Suppressor macrophage (primary cell): ENCODE data around the gene DYNC1H1.
A peak's percentile ranks its signal among the peaks of the same experiment; 100 is the strongest.
"Not testable (repeated sequence)": the region's sequence is repeated elsewhere in the genome, so short reads cannot be mapped to it uniquely, and the experiment has no call there.

Experiments used
- DNase-seq, 4 experiments: peaks; one replicate each; pipeline ENCODE4 v3.0.0-alpha.2; 2020 to 2022

Gene DYNC1H1

DNA sequence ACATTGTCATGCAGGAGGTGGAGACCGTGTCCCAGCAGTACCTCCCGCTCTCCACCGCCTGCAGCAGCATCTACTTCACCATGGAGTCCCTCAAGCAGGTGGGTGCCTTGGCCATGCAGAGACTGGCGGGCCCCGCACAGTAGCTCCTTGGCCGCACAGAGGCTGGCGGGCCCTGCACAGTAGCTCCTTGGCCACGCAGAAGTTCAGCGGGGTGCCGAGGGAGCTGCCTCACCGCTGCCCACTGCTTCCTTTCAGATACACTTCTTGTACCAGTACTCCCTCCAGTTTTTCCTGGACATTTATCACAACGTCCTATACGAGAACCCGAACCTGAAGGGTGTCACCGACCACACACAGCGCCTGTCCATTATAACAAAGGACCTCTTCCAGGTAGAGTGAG is 74.8 kb downstream of the DYNC1H1 start:
- no peak for DNase-seq

DNA sequence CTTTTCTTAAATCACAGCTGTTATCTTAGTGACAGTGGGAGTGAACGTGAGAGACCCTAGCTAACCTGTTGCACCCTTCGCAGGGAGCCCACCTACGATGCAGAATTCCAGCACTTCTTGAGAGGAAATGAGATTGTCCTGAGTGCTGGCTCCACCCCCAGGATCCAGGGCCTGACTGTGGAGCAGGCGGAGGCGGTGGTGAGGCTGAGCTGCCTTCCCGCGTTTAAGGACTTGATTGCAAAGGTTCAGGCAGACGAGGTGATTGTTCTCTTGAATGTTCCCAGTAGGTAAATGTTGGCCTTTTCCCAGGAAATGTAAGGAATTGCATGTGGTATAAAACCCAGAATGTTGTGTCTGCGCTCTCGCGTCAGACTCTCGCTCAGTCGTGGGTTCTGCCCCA is 75.8 kb downstream of the DYNC1H1 start:
- no peak for DNase-seq

DNA sequence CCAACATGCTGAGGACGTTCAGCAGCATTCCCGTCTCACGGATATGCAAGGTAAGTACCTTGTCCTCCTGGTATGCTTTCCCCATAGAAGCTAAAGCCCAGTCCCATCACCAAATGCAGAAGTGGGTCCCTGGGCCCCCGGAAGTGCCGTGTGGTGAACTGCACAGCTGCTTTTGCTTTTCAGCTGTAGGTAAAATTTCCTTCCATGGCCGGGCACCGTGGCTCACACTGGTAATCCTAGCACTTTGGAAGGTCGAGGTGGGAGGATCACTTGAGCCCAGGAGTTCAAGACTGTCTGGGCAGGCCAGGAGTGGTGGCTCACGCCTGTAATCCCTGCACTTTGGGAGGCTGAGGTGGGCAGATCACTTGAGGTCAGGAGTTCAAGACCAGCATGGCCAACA is 78.3 kb downstream of the DYNC1H1 start:
- DNase-seq = no peak

DNA sequence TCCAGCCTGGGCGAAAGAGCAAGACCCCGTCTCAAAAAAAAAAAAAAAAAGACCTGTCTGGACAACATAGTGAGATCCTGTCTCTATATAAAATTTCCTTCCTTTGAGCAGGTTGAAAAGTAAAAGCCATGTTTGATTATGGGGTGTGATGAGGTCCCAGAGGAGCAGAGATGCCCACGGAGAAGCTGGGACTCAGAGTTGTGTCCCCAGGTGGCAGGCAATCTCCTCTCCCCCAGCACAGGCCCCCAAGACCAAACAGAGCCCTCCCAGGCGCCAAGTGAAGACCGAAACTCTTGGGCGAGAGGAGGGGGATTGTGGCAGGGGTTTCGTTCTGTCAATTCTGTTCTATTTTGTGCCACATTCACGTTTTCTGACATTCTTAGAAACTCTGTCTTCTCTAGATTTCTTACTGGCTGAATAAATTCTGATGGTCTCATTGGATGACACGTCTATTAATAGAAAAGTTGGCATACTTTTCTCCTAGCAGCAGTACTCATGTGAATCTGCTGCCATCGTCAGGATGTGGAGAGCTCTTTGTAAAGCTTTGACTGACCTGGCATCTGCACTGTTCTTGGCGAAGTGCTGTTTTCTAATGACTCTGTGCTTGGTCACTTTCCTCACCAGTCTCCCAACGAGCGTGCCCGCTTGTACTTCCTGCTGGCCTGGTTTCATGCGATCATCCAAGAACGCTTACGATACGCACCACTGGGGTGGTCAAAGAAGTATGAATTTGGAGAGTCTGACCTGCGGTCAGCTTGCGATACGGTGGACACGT is 79.1 kb downstream of the DYNC1H1 start:
- no peak for DNase-seq

DNA sequence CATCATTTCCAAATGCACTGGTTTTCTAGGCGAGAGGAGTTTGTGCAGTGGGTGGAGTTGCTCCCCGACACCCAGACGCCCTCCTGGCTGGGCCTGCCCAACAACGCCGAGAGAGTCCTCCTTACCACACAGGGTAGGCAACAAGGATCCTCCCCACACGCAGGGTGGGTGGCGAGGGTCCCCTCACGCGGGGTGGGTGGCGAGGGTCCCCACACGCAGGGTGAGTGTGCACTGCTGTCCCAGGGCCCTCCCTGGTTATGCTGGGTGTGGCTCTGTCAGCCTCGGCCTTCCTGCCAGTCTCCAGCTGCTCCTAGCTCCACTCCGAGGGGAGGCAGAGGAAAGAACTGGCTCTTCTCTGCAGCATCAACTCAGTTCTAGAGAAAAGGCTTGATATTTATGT is 80.2 kb downstream of the DYNC1H1 start:
- DNase-seq = no peak

DNA sequence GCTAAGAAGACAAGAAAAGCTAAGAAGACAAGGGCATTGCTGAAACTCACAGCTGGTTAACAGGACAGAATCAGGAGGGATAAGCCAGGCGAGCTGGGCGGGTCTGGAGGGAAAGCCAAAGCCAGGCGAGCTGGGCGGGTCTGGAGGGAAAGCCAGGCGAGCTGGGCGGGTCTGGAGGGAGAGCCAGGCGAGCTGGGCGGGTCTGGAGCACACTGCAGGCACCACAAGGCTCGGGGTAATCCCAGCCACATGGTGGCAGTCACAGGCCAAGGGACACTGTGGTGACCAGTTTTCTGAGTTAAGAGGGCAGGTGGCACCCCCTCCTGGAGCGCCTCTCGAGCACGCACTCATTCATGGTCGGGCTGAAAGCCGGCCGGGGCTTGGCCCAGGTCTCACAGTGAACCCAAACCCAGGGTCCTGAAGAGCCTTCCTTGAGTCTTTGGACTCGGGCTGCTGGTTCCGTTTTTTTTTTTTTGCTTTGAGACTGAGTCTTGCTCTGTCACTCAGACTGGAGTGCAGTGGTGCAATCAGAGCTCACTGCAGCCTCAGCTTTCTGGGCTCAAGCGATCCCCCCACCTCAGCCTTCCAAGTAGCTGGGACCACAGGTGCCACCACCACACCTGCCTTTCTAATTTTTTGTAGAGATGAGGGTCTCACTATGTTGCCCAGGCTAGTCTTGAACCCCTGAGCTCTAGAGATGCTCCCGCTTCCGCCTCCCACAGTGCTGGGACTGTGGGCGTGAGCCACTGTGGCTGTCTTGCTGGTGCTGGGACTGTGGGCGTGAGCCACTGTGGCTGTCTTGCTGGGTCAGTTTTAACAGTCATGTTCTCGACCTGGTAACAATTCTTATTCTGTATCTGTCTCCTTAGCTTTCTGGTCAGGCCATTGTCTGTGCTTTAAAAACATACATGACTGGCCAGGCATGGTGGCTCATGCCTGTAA is 82.2 kb downstream of the DYNC1H1 start:
- DNase-seq = peak in 3 of 4 experiments; percentile 20 to 38 (median 22)

DNA sequence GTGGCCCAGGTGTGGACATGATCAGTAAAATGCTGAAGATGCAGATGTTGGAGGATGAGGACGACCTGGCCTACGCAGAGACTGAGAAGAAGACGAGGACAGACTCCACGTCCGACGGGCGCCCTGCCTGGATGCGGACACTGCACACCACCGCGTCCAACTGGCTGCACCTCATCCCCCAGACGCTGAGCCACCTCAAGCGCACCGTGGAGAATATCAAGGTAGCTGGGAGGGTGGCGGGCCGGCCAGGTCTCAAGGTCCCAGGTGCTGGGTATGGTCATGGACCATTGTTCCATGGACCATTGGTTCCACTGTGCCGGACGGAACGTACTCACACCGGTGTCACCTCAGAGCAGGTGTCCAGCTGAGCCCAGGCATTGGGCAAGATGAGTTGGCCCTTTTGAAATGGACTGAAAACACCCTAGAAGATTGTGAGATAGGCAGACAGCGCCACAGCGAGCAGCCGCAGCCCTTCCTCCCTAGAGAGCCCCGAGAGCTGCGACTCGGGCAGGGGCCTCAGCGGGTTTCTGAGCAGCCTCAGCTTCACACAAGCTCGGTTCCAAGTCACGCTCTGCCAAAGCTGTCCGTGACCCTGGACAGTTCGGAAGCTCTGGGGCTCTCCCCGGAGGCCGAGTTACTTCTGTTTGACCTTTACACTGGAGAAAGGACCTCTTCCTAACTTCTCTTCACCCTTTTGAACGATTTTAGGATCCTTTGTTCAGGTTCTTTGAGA is 83.6 kb downstream of the DYNC1H1 start:
- no peak for DNase-seq

DNA sequence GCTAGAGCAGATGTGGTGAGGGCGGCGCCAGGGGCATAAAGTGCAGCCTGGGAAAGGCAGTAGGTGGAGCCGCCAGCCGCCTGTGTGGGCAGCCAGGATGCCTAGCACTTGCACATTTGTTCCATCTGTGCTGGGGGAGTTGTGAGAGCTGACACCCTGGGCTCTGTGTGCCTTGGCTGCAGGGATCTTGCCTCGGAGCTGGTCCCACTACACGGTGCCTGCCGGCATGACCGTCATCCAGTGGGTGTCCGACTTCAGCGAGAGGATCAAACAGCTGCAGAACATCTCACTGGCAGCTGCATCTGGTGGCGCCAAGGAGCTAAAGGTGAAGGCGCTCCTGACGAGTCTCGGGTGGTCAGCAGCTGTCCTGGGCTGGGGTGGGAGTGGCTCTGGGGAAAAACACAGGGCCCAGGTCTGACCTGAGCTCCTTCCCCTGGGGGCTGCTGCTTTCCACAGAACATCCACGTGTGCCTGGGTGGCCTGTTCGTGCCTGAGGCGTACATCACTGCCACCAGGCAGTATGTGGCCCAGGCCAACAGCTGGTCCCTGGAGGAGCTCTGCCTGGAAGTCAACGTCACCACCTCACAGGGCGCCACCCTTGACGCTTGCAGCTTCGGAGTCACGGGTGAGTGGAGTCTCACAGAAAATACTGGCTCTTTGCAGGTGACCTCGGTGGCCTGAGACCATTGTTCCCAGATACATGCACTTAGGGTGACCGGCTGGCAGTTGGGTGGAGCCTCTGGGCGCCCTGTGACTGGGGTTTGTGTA is 85.1 kb downstream of the DYNC1H1 start:
- DNase-seq = no peak

DNA sequence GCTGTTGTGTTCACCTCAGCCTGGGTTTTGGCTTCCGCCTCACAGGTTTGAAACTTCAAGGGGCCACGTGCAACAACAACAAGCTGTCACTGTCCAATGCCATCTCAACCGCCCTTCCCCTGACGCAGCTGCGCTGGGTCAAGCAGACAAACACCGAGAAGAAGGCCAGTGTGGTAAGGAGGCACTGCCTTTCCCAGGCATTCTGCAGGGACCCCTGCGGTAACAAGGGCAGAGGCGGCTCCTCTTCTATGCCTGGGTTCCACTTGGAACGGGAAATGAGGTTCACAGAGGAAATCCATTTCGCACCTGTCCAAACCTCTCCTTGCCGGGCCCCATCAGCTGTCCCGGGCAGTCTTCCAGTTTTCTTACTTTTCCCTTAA is 85.6 kb downstream of the DYNC1H1 start:
- no peak for DNase-seq

DNA sequence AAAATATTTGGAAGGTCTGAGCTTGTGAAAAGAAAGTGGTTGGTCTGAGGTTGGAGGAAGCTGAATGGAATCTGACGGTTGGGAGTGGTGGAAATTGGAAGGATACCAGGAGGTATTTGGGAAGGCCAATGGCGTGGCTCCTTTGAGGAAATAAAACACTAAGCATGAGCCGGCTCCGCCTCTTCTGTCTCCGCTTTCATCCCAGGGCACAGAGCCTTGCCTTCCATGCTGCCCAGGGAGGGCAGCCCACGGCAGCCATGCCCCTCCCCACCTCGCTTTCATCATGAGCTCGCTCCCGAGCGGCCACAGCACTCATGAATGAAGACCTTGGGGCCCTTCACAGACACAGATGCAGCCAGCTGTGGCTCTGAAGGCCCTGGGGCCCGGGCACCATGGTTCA is 86.3 kb downstream of the DYNC1H1 start:
- DNase-seq = no peak

DNA sequence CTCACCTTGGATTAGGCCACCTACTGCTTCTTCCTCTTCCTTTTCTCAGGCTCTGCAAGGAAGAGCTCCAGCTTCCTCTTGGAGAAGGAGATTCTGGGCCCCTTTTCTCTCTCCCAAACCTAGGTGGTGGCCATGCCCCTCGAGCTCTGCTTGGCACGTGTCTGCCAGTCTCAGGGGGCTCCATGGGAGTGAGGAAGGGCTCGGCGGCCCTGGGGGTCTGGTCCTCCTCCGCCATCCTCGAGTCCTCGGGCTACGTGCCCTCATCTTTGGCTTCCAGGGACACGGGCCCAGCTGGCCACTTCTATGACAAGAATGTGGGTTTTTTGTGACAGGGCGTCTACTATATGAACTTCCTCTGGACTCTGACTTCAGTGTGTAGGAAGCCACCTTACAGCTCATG is 88.1 kb downstream of the DYNC1H1 start:
- DNase-seq = no peak

DNA sequence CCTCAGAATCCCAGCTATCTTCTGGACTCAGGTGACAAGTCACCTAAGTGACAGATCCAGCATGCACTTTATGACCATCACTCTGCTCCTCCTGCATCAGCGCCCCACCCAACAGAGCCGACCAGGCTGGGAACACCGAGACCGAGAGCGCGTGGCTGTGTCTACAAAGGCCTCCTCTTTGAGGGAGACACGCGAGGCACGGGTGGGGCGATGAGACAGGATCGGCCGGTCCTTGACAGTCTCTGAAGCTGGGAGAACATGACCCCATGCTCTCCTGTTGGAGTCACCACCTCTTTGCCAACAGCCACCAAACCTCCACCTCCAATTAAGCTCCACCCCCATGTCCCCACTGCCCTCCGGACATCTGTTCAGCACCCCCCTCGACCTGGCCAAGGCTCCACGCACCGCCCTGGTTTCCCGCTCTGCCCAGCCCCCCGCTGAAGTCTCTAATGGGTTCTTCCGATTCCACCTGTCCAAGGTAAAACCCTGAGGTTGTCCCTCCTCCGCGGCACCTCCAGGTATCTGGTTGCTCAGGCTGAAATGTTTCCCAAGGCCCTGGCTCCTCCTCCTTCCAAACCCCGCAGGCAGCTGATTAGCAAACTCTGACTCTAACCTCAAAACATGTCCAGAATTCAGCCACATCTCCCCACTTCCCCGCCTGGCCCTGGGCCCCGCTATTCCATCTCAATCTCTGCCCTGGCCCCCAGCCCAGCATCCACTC is 91.0 kb downstream of the DYNC1H1 start:
- no peak for DNase-seq

DNA sequence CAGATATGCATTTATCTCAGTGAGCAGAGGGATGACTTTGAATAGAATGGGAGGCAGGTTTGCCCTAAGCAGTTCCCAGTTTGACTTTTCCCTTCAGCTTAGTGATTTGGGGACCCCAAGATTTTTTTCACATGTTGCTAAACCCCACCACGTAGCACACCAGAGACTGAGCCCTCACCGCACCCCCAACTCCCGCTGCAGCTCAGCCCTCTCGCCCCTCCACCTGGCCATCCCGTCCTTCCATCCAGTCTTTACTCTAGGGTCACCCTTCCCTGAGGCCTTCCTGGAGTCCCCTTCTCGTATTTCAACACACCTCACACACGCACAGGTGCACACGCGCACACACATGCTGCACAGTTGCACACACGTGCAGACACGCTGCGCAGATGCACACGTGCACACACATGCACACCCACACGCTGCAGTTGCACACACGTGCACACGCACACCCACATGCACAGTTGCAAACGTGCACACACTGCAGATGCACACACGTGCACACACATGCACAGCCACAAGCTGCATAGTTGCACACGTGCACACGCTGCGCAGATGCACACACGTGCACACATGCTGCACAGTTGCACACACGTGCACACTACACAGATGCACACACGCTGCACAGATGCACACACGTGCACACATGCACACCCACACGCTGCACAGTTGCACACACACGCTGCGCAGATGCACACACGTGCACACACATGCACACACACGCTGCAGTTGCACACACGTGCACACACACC is 92.5 kb downstream of the DYNC1H1 start:
- no peak for DNase-seq

DNA sequence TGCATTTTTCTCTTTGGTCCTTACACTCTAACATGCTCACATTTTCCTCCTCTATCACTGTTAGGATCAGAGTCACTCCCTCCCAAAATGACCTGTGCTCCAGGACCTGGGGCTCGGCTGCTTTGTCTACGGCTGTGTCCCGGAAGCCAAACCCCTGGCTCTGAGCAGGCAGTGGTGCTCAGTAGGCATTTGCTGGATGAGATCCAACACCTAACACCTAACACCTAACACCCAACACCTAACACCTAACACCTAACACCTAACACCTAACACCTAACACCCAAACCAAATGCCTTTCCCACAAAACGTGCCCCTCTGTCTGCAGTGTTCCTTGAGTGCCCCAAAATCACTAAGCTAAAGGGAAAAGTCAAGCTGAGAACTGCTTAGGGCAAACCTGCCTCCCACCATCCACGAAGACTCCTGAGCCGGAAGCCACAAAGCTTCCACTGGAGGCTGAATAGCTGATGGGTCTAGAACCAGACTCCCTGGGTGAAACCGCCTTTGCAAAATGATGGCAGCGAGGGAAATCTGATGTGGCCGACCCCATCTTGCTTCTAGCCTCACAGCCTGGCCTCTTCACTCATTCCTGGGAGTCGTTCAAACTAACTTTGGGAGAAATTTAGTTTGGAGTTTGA is 93.2 kb downstream of the DYNC1H1 start:
- no peak for DNase-seq

DNA sequence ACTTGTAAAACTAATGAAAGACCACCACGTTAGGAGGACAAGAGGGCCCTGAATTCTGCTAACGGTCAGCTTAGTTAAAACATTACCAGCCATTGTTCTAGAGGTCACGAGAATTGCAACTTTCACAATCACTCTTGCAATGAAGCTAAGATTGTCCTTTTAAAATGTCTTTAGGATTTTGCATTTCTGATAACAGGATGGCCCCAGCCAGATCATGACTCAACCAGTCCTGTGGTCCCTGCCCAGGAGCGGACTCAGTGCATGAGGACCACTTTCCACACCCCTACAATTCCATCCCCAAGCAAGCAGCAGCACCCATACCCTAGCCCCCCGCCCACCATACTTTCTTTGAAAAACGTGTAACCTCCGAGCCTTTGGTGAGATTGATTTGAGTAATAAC is 93.8 kb downstream of the DYNC1H1 start:
- DNase-seq = no peak

DNA sequence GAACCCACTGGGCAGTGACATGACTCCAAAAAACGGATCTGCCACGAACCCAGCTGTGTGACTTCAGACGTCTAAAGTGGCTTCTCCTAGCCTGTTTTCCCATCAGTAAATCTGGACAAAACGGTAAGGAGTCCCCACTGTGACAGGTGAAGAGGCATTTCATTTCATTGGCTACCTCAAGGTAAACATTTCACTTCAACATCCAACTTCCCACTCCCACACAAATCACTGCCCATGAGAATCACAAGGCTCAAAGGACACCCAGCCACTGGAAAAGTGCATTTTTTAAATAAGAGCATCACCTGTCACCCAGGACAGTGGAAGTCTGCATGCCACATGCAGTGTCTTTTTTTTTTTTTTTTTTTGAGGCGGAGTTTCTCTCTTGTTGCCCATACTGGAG is 94.6 kb downstream of the DYNC1H1 start:
- no peak for DNase-seq

DNA sequence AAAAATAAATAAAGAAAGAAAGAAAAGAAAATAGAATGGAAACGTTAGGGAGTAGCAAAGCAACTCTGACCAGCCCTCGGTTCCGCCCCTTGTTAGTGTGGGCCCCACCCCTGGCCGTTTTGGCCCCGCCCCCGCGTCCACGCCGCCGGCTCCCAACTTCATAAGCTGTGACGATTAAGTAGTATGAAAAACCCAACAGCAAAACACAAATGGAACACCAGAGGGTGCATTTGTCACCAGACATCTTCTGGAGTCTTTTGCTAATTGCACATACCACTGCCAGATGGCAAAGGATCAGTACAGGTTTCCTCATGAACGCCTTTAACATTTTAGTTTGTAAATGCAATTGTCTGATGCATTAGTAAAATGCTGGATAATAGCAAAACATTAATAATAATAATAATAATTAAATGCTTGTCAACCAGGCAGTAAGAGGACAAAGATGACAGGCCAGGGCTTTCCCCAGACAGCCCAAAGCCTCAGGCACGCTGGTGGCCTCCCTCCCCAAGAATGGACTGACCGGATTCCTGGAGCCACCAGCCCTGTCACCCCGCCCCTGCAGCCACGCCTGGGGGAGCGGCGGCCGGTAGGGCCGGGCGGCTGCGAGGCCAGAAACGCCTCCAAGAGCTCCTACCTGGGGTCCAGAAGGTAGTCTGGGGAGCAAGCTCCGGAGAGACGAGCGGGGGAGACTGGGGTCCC is 98.9 kb downstream of the DYNC1H1 start:
- peak; percentile 93 to 95 (median 94) for DNase-seq

DNA sequence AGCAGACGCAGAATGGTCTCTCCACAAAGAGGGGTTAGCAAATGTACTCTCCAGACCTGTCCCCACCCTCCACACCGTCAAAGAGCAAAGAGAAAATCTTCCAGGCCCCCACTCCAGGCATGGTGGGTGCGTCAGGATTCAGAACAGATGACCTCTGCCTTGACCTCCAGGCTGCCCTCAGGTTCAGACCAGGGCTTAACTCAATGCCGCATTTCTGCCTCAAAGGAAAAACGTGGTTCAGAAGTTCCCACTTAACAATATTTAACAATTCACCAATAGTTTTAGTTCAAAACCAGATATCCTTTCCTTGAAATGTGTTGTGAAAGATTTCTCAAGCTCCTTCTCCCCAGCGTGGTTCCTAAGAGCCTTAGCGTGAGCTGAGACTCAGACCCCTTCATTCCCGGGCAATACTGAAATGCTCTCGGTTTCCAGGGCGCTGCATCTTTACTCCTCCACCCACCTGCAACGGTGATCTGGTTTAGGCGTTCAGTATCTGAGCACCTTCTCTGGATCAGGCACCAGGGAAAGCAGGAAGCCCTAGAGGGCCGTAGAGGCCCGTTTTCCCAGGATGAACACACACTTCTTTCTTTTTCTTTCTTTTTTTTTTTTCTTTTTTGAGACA is 99.5 kb downstream of the DYNC1H1 start:
- no peak for DNase-seq

DNA sequence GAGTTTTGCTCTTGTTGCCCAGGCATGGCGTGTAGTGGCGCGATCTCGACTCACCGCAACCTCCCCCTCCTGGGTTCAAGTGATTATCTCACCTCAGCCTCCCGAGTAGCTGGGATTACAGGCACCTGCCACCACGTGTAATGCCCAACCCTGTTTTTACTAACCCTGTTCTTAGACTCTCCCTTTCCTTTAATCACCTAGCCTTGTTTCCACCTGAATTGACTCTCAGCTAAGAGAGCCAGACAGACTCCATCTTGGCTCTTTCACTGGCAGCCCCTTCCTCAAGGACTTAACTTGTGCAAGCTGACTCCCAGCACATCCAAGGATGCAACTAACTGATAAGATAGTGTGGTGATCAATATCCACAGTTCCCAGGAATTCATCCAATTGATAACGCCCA is 100.2 kb downstream of the DYNC1H1 start:
- DNase-seq = not testable (repeated sequence)
